Astrocyte of the spinal cord (primary cell): Measurements from ENCODE around the gene MAT2B.

Experiments
- DNase-seq: peaks from one replicate; pipeline ENCODE4 v3.0.0; 2011; ENCODE audit warnings: low read depth, low spot score
- H3K4me3 ChIP-seq: 2 replicates; pipeline ENCODE4 v1.5.1; 2011; ENCODE audit warnings: low read depth, mild to moderate bottlenecking, low read length, moderate library complexity
- CTCF ChIP-seq: IDR thresholded peaks from 2 replicates; pipeline ENCODE4 v1.5.1; 2012; ENCODE audit warnings: low read depth, mild to moderate bottlenecking, low read length, inconsistent platforms
- in situ Hi-C: cut with HindIII; loops from 2 replicates; pipeline ENCODE4 v1.10.0; 2017; ENCODE audit warnings: low sequenced_read_pairs

MAT2B gene

GRCh38 chr5:163544836-163545235 is 39.4 kb downstream of the MAT2B start:
- no peak overlapping the region for H3K4me3 ChIP-seq
- no peak for TF ChIP-seq CTCF
- in situ Hi-C loops, result no loop called here
- DNase-seq, result no peak

- no peak for TF ChIP-seq CTCF
- in situ Hi-C loops, result no loop called here
- H3K4me3 ChIP-seq, result no peak overlapping the region
- no peak for DNase-seq
Observed at GRCh38 chr5:163548649-163549048, 43.2 kb downstream of the MAT2B start.

- DNase-seq, result no peak
- in situ Hi-C loops, result no loop called here
- H3K4me3 ChIP-seq, result no peak overlapping the region
- no peak for TF ChIP-seq CTCF
Observed at GRCh38 chr5:163551156-163551555, 45.7 kb downstream of the MAT2B start.

- no peak overlapping the region for H3K4me3 ChIP-seq
- in situ Hi-C loops, result no loop called here
- no peak for TF ChIP-seq CTCF
- DNase-seq, result no peak
Observed at GRCh38 chr5:163552536-163552935, 47.1 kb downstream of the MAT2B start.

- H3K4me3 ChIP-seq, result no peak overlapping the region
- no peak for TF ChIP-seq CTCF
- in situ Hi-C loops, result no loop called here
- no peak for DNase-seq
Observed at GRCh38 chr5:163561339-163561738, 55.9 kb downstream of the MAT2B start.

GRCh38 chr5:163562071-163562470 is 56.7 kb downstream of the MAT2B start:
- no peak for TF ChIP-seq CTCF
- no peak for DNase-seq

GRCh38 chr5:163563112-163563511 is 57.7 kb downstream of the MAT2B start:
- in situ Hi-C loops, result no loop called here
- no peak for TF ChIP-seq CTCF
- H3K4me3 ChIP-seq, result no peak overlapping the region
- DNase-seq, result no peak

More at GRCh38 chr5:163562071-163562470, 56.7 kb downstream of the MAT2B start:
- H3K4me3 ChIP-seq, result no peak overlapping the region
- in situ Hi-C loops, result no loop called here
